Panc1 (cell line): ENCODE results near the gene SCN8A.

Experiments
- POLR2AphosphoS5 ChIP-seq: IDR thresholded peaks from 2 replicates; pipeline ENCODE4 v1.6.1; 2012; ENCODE audit warnings: mild to moderate bottlenecking, low read depth, low read length, moderate library complexity
- SIN3A ChIP-seq: IDR thresholded peaks from 2 replicates; pipeline ENCODE4 v1.6.1; 2012; ENCODE audit warnings: low read depth, mild to moderate bottlenecking, low read length, moderate library complexity, borderline replicate concordance; ENCODE audit not compliant: insufficient read depth
- TCF7L2 ChIP-seq: IDR thresholded peaks from 2 replicates; pipeline ENCODE4 v1.6.1; 2011; ENCODE audit warnings: mild to moderate bottlenecking, low read depth, low read length, inconsistent platforms
- TF ChIP-seq, protein P1 (sequence below): fragments of 450-650 bp; IDR thresholded peaks from 2 replicates; pipeline ENCODE4 v1.5.1; 2017; ENCODE audit warnings: mild to moderate bottlenecking
- TF ChIP-seq, protein P2 (sequence below), 2 experiments: IDR thresholded peaks; 2 replicates each; pipeline ENCODE4 v1.6.1; 2011 to 2012; ENCODE audit warnings: low read depth in 2 of 2, control low read depth in 1 of 2, low read length in 1 of 2, mild to moderate bottlenecking in 1 of 2, moderate library complexity in 1 of 2; ENCODE audit not compliant: insufficient read depth in 1 of 2

DNA sequence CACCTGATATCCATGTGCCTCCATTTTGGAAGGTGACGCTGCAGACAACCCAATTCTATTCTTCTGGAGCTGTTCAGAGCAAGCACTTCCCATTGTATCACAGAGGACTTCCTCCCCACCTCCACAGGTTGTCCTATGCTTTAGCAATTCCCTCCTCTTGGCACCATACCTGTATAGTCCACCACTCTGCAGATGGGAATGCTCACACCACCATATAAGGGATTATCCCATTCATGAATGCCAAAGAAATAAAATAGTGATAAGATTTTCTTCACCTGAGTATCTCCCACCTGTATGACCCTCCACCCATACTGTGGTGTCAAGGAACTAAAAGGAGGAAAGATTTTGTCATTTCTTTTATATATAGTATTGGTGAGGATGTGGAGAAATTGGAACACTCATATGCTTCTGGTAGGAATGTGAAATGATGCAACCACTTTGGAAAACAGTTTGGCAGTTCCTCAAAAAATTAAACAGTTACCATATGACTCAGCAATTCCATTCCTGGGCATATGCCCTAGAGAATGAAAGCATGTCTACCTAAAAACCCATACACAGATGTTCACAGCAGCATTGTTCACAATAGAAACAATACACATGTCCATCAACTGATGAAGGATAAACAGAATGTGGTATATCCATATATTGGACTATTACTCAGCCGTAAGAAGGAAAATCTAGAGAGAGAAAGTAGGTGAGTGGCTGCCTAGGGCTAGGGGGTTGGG lies 182.3 kb downstream of the SCN8A start:
- TF ChIP-seq, protein P1, sequence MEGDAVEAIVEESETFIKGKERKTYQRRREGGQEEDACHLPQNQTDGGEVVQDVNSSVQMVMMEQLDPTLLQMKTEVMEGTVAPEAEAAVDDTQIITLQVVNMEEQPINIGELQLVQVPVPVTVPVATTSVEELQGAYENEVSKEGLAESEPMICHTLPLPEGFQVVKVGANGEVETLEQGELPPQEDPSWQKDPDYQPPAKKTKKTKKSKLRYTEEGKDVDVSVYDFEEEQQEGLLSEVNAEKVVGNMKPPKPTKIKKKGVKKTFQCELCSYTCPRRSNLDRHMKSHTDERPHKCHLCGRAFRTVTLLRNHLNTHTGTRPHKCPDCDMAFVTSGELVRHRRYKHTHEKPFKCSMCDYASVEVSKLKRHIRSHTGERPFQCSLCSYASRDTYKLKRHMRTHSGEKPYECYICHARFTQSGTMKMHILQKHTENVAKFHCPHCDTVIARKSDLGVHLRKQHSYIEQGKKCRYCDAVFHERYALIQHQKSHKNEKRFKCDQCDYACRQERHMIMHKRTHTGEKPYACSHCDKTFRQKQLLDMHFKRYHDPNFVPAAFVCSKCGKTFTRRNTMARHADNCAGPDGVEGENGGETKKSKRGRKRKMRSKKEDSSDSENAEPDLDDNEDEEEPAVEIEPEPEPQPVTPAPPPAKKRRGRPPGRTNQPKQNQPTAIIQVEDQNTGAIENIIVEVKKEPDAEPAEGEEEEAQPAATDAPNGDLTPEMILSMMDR: no peak
- TF ChIP-seq POLR2AphosphoS5: no peak
- TF ChIP-seq, protein P2, sequence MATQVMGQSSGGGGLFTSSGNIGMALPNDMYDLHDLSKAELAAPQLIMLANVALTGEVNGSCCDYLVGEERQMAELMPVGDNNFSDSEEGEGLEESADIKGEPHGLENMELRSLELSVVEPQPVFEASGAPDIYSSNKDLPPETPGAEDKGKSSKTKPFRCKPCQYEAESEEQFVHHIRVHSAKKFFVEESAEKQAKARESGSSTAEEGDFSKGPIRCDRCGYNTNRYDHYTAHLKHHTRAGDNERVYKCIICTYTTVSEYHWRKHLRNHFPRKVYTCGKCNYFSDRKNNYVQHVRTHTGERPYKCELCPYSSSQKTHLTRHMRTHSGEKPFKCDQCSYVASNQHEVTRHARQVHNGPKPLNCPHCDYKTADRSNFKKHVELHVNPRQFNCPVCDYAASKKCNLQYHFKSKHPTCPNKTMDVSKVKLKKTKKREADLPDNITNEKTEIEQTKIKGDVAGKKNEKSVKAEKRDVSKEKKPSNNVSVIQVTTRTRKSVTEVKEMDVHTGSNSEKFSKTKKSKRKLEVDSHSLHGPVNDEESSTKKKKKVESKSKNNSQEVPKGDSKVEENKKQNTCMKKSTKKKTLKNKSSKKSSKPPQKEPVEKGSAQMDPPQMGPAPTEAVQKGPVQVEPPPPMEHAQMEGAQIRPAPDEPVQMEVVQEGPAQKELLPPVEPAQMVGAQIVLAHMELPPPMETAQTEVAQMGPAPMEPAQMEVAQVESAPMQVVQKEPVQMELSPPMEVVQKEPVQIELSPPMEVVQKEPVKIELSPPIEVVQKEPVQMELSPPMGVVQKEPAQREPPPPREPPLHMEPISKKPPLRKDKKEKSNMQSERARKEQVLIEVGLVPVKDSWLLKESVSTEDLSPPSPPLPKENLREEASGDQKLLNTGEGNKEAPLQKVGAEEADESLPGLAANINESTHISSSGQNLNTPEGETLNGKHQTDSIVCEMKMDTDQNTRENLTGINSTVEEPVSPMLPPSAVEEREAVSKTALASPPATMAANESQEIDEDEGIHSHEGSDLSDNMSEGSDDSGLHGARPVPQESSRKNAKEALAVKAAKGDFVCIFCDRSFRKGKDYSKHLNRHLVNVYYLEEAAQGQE (IDR thresholded peaks at IDR 0.05; ENCODE audit: insufficient read depth in 1 of 2, low read depth in 2 of 2, low read length in 1 of 2): no peak
- TF ChIP-seq SIN3A: no peak
- TF ChIP-seq TCF7L2: no peak
